Lower leg skin (tissue), 3 donors: ENCODE data around the gene HOXC4.

ENCODE experiments used
- CTCF ChIP-seq, 3 donors: fragments of 450-650 bp; IDR thresholded peaks; one replicate each; pipeline ENCODE4 v1.5.1; 2016; ENCODE audit warnings: antibody characterized with exemption in 3 of 3, mild to moderate bottlenecking in 3 of 3, moderate library complexity in 2 of 3
- POLR2A ChIP-seq, 2 donors: fragments of 450-650 bp; IDR thresholded peaks; one replicate each; pipeline ENCODE4 v1.6.1; 2016 to 2017; ENCODE audit warnings: antibody characterized with exemption in 2 of 2, mild to moderate bottlenecking in 1 of 2, moderate library complexity in 1 of 2

GRCh38 chr12:54017878-54018467 lies 35.7 kb upstream of the HOXC4 start:
- no peak for TF ChIP-seq CTCF (IDR thresholded peaks at IDR 0.05)
- peak in 1 of 2 donors; percentile 30 for TF ChIP-seq POLR2A (IDR thresholded peaks at IDR 0.05)
